Measurements from ENCODE around the gene EIF4E1B.
"Not testable (repeated sequence)": the region's sequence is repeated elsewhere in the genome, so short reads cannot be mapped to it uniquely, and the experiment has no call there.

EIF4E1B gene, protein sequence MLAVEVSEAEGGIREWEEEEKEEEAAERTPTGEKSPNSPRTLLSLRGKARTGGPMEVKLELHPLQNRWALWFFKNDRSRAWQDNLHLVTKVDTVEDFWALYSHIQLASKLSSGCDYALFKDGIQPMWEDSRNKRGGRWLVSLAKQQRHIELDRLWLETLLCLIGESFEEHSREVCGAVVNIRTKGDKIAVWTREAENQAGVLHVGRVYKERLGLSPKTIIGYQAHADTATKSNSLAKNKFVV

DNA sequence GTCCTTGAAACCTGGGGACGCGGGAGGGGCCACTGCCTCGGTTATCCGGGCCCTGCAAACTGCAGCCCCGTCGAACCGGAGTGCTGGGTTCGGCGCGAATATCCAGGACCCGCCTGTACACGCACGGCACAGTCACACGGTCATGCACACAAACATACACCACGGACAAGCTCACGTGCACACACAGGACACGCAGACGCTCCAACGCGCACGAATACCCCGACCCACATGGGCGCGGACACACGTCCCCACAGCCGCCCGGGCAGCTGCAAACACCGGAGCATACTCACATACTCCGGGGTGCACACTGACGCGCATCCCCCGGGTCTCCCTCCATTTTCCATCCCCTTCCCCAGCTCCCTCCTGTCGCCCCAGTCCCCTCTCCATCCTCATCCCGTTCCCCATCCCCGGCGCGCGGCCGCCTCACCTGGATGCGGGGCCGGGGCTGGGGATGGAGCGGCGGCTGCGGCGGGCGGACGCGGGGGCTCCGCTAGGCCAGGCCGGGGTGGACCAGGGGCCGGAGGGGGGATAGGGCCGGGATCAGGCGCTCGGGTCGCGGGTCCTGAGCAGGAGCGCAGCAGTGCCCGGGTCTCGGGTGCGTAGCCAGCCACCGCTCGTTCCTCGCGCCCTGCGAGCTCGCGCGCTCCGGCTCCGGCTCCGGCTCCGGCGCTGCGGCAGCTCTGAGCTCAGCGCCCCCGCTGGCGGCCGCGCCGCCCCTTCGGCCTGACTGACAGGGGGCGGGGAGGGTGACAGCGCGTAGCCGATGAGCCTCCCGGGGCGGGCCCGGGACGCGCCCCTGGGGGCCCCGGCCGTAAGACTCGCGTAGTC, at the start of gene EIF4E1B, which contains the start of gene SNCB:
Gene EIF4E1B (plus strand): TSS at position 823 of the 828 bp plus-strand sequence. CDS start 12,113 bp downstream, outside the sequence.
Gene SNCB (minus strand): TSS at position 682 of the 828 bp plus-strand sequence. CDS start 880 bp downstream, outside the sequence.
- no peak for DNase-seq (ENCODE audit: low read depth)

DNA sequence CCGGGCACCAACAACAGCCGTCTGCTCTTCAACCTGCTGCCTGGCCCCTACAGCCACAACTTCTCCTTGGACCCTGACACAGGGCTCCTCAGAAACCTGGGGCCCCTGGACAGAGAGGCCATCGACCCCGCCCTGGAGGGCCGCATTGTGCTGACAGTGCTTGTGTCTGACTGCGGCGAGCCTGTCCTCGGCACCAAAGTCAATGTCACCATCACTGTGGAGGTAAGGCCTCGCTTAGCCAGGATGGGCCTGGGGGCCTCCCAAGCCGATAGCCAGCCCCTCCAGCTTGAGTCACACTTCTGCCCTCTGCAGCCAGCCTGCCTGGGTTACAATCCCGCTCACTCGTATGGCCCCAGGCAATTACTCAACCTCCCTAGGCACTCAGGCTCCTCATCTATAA, 49.1 kb upstream of the EIF4E1B start:
- no peak for DNase-seq (ENCODE audit: low read depth)

DNA sequence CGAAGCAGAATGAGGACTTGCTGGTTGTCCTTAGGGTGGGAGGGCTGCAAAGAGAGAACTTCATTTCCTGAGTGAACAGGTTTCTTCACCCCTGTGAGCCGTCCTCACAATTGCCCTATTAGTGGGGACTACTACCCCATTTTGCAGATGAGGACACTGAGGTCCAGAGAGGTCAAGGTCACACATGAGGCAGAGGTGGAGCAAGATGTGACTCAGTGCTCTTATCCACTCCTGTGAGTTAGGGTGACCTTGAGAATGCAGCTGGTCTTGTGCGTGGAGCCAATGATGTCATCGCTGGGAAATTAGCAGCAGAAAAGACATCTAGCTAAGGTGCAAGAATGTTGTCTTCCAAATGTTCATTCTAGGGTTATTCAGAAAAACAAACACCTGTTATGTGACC, 47.4 kb upstream of the EIF4E1B start:
- no peak for DNase-seq (ENCODE audit: low read depth)

DNA sequence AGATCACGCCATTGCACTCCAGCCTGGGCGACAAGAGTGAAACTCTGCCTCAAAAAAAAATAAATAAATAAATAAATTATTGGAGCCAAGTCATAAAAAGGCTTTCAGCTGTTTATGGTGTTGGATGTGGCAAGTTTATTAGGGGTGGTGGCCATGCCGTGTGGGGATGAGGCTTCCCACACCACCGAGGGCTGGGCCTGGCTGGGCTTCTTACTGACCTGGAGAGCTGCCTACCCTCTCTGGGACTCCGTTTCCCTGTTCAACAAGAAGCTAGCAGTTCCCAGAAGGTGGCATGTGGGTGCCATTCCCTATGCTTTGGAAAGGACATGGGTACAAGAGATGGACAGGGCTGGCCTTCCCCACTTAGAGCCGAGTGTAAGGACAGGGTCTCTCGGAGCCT, 43.1 kb upstream of the EIF4E1B start:
- DNase-seq (ENCODE audit: low read depth): no peak

DNA sequence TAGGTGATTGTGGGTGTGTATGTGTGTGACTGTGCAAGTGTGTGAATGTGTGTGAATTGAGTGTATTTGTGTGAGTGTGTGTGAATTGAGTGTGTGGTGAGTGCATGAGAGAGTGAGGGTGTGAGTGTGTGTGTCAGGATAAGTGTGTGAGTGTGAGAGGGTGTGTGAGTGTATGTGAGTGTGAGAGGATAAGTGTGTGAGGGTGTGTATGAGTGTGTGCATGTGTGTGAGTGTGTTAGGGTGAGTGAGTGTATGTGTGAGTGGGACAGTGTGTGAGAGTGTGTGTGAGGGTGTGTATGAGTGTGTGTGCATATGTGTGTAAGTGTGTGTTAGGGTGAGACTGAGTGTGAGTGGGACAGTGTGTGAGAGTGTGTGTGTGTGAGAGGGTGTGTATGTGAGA, 42.2 kb upstream of the EIF4E1B start:
- no peak for DNase-seq (ENCODE audit: low read depth)

DNA sequence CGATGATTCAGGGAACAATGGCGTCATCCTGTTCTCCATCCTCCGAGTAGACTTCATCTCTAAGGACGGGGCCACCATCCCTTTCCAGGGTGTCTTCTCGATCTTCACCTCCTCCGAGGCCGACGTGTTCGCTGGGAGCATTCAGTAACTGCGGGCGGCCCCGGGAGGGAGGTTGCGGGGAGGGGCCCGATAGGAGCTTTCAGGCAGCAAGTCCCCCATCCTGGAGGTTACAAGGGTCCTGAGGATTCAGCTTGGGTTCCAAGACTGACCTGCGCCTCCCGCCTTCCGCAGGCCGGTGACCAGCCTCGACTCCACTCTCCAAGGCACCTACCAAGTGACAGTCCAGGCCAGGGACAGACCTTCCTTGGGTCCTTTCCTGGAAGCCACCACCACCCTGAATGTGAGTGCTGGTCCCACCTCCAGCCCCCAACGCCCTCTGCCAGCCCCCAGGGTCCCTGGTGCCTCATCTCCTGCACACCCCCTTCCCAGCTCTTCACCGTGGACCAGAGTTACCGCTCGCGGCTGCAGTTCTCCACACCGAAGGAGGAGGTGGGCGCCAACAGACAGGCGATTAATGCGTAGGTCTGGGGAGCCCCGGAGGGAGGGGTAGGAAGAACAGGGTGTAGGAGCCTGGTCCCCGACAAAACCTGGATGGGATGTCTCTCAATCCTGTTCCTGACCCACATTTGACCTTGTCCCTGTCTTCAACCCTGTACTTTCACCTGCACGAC, 41.3 kb upstream of the EIF4E1B start:
- DNase-seq (ENCODE audit: low read depth): no peak

DNA sequence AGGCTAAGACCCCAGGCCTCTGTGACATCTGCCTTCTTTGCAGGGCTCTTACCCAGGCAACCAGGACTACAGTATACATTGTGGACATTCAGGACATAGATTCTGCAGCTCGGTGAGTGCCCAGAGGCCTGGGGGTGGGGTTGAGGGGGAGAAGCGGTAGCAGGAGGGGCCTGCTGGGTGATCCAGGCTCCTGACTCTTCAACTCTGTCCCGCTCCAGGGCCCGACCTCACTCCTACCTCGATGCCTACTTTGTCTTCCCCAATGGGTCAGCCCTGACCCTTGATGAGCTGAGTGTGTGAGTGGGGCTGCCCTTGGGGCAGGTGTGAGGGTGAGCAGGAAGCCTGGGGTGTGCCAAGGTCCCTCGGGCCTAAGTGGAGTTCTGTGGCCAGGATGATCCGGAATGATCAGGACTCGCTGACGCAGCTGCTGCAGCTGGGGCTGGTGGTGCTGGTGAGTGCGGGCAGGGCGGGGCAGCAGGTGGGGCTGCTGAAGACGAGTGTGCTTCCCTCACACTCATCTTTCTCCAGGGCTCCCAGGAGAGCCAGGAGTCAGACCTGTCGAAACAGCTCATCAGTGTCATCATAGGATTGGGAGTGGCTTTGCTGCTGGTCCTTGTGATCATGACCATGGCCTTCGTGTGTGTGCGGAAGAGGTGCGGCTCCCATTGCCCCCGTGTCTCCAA, 40.3 kb upstream of the EIF4E1B start:
- no peak for DNase-seq (ENCODE audit: low read depth)

DNA sequence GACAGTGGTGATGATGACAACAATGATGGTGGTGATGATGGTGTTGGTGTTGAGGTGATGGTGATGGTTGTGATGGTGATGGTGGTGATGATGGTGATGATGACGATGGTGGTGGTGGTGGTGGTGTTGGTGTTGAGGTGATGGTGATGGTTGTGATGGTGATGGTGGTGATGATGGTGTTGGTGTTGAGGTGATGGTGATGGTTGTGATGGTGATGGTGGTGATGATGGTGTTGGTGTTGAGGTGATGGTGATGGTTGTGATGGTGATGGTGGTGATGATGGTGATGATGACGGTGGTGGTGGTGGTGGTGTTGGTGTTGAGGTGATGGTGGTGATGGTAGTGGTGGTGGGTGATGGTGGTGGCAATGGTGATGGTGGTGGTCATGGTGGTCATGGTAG, 38.8 kb upstream of the EIF4E1B start:
- not testable (repeated sequence) for DNase-seq (ENCODE audit: low read depth)

DNA sequence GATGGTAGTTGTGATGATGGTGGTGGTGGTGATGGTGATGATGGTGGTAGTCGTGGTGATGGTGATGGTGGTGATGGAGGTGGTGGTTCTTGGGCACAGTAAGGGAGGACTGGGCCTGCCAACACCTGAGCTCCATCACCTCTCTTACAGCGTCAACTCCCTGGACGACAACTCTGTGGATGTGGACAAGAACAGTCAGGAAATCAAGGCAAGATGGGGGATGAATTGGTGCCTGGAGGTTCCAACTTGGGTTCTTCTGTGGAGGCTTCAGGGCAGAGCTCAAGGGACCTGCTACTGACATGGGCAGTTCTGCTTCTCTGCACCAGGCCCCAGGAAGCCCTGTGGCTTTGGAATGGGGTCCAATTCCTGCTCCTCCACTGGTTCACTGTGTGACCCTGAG, 37.9 kb upstream of the EIF4E1B start:
- DNase-seq (ENCODE audit: low read depth): no peak

DNA sequence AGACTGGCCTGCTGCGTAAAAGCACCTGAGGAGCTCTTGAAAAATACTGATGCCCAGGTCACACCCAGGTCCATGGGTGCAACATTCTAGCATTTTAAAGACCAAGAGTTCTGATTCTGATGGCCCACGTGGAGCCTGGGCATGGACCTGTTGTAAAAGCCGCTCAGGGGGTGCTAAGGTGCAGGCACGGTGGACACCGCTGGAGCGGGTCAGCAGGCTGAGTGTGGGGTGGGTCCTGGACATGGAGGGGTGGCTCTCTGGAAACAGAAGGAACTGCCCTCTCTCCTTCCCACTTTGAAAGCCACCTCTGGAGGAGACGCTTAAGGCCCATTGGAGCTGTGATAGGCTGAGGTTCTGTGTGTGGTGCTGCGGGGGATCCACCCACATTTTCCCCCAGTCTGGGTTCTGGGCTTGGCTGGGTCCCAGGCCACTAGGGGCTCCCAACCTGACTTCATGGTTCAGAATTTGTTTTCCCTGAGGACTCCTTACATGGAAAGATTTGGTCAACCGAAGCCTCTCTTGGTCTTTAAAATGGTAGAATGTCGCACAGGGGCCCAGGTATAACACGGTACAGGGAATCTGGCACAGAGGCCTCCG, 37.1 kb upstream of the EIF4E1B start:
- DNase-seq (ENCODE audit: low read depth): no peak

DNA sequence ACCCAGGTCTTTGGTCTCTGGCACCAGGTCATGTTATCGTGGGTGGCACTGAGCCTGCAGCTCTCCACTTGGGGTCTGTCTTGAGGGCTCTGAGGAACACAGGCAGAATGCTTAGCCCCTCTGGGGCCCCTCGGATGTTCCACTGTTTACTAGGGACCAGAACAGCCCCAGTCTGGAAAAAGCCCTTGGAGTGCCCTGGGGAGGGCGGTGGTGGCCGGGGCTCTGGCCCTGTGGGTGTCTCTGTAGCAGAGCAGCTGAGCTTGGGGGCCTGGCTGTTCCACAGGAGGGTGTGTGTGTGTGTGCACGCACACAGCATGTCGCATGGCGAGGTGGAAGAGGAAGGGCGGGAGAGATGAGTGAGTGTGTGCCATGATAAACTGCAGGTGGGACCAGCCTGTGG, 35.9 kb upstream of the EIF4E1B start:
- DNase-seq (ENCODE audit: low read depth): no peak

DNA sequence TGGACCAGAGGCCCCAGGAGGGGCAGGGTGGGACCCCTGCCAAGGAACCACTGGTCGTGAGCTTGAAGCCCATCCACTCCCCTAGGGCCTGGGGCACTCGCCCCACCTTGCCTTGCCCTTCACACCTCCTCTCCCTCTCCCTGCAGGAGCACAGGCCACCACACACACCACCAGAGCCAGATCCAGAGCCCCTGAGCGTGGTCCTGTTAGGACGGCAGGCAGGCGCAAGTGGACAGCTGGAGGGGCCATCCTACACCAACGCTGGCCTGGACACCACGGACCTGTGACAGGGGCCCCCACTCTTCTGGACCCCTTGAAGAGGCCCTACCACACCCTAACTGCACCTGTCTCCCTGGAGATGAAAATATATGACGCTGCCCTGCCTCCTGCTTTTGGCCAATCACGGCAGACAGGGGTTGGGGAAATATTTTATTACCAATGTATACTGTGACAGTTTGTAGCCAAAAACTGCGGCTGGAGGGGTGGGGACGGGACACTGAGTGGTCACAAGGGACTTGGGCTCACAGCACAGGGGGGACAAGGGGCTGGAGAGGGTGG, 35.0 kb upstream of the EIF4E1B start:
- no peak for DNase-seq (ENCODE audit: low read depth)

DNA sequence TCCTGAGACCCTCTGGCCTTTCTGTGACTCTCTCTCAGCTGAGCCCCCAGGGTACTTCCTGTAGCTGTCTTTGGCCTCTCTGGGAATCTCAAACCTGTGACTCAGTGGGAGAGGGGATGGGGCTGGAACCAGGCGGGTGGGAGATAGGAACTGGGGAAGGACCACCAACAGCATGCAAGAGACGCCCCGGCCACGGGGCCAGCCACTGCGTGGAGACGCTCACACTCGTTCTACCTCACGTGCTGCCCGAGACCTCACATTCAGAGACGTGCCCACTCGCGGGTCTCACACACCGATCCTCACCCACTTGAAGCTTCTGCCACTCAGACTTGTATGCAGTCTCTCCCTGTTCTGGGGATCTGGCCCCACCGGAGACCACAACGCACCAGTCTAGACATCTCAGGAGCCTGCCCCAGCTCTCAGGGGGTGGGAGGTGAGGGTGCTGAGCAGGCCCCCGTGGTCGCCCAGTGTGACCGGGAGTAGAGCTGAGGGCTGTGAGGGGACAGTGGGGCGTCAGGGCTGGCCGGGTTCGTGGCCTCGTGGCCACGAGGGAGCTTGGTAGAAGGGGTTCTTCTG, 34.3 kb upstream of the EIF4E1B start:
- DNase-seq (ENCODE audit: low read depth): no peak

DNA sequence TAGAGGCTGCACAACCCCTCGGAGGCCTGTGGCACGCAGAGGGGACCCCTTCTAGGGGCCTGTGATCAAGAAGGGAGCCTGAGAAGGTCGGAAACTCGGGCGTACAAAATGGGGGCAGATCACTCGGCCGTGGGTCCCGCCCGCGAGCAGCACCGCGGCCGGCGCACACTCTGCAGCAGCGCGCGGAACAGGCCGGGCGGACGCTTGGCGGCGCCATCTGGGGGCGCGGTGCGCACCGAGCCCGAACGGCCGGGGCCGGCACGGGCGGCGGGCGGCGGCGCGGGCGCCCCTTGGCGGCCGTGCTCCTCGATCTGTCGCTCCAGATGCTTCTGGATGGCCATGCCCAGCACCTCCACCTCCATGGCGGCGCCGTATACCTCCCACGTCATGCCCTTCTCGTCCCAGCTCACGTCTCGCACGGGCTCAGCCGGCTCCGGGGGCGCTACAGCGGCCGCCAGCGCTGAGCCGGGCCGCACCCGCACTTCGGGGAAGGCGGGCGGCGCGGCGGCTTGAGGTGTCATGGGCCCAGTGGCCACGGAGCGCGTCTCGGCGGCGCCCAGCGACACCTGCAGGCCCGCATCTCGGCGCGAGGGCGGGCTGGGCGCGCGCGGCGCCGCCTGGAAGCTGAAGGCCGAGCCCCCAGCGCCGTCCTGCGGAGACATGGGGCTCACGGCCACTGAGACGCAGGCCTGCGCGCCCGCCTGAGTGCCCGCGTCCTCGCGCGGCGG, 33.6 kb upstream of the EIF4E1B start:
- DNase-seq (ENCODE audit: low read depth): no peak

DNA sequence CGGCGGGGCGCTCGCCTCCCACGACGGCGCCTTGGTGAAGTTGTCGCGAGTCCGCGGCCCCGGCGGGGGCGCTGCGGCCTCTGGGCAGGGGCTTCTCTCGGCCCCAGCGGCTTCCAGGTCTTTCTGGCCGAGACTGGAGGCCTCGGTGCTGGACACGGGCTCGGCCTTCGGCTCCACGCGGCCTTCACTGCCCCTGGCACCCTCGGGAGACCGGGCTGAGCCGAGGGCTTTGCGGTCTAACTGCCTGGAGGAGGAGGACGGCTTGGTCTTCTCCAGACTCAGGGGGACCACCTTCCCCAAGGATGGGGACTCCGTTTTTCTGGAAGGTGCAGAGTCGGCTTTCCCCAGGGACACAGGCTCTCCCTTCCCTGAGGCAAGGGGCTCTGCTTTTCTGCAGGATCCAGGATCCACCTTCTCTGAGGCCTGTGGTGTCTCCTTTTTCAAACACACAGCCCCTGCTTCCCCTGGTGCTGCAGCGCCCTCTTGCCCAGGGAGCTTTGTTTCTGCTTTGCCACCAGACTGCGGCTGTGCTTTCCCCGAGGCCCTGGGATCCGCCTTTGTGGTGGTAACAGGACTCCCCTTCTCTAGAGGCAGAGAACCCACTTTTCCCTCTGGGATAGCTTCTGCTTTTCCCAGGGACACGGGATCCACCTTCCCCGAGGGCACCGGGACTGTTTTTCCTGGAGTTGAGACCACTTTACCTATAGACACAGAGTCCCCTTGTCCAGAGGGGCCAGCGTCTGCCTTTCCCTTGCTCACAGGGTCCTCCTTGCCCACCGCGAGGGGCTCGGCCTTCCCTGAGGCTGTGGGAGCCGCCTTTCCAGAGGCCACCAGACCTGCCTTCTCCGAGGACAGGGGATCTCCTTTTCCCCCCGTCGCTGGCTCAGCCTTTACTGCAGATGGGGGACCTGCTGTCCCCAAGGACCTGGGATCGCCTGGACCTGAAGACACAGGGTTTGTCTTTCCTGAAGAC, 32.8 kb upstream of the EIF4E1B start:
- DNase-seq (ENCODE audit: low read depth): no peak

DNA sequence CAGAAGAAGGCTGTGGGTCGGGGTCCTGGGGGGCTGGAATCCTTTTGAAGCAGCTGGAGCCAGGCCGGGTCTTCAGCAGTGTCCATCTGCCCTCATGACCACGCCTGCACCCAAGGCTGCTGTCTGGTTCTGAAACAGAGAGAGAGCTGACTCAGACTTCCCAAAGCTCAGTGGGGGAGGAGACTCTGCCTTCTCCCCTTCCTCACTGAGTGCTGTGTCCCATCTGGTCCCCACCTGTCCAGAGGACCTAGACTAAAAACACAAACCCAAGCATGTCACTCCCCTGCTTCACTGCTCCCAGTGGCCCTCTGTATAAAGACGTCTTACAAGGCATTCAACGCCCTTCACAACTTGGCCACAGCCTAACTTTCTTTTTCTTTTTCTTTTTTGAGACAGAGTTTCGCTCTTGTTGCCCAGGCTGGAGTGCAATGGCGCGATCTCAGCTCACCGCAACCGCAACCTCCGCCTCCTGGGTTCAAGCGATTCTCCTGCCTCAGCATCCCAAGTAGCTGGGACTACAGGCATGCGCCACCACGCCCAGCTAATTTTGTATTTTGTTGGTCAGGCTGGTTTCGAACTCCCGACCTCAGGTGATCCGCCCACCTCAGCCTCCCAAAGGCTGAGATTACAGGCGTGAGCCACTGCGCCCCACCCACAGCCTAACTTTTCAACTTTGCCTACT, 30.6 kb upstream of the EIF4E1B start:
- DNase-seq (ENCODE audit: low read depth): not testable (repeated sequence)

DNA sequence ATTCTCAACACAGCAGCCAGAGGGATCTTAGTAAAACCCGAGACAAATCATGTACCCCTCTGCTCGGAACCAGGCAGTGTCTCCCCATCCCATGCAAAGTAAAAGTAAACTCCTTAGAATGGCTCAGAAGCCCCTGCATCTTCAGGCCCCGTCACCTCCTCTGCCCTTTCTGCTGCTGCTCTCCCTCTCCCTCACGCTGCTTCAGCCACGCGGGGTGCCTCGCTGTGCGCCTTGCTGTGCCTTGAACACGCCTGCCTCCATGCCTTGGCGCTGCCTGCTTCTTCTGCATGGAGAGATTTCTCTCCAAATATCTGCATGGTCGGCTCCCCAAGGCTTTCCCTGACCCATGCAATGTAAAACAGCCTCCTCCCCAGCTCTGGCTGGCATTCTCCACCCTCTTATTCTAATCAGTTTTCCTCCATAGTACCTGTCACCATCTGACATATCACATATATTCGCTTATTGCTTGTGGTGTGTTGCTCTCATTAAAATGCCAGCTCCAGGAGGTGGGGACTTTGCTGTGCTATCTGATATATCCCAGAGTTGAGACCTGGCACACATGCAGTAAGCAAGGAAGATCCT, 28.5 kb upstream of the EIF4E1B start:
- no peak for DNase-seq (ENCODE audit: low read depth)

DNA sequence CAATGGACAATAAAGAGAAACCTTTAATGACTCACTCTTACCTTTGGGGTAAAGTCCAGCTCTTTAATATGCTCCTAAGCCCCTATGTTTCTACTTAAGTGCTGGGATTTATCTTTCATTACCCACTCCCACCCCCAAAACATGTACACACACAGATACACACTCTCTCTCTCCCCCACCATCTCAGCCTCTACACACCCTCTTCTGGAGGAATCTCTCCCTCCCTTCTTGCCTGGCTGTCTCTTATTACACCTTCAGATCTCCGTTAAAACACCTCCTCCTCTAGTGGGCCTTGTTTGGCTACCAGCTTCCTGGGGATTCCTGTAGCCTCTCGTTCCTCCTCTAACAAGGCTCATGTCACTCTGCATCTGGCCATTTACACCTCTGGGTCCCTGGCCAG, 27.4 kb upstream of the EIF4E1B start:
- no peak for DNase-seq (ENCODE audit: low read depth)

Data from HS-27A (cell line).